ENCODE data around the gene KDM4B.

KDM4B gene

DNA sequence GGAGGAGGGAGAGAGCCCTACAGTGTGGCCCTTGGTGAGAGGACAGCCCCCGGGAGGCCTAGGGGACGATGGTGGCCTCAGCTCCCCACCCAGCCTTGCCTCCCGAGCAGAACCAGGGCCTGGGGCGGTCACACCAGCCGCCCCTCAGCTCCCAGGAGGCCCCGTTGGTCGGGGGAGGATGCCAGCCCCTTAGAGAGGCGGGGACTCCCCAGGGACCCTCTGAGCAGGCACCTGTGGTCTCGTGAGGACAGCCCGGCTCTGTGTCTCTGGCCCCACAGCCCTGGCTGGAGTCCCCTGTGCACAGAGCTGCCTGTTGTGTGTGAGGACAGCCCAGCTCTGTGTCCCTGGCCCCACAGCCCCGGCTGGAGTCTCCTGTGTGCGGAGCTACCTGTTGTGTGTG is 158.8 kb downstream of the KDM4B start:
- no peak for DNase-seq

DNA sequence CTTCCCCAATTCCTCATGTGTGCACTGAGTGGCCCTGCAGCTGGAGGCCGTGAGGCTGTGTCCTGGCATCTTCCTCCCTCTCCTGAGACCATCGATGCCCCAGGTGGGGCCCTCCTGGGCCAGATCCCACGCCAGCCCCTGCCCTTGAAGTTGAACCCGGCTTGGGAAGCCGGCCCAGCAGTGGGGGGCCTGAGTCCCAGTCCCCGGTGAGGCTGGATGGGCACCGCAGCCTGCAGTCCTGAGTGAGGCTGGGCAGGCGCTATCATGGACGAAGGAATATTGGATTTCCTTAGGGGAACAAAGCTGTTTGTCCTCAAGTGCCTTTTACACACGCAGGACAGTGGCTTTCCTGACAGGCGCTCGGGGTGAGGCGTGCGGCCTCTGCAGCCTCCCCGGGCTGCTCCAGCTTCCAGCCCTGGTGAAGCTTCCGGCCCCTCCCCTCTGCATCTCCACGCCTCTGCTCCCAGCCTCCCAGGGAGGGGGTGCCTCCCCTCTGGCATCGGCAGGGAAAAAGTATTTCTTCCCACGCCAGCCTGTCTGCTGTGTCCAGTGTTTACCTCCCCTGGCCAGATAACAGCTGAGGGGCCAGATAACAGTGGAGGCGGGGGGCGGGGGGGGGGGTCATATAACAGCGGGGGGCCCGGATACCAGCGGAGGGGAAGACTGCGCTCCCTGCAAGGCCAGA is 159.5 kb downstream of the KDM4B start:
- no peak for DNase-seq

DNA sequence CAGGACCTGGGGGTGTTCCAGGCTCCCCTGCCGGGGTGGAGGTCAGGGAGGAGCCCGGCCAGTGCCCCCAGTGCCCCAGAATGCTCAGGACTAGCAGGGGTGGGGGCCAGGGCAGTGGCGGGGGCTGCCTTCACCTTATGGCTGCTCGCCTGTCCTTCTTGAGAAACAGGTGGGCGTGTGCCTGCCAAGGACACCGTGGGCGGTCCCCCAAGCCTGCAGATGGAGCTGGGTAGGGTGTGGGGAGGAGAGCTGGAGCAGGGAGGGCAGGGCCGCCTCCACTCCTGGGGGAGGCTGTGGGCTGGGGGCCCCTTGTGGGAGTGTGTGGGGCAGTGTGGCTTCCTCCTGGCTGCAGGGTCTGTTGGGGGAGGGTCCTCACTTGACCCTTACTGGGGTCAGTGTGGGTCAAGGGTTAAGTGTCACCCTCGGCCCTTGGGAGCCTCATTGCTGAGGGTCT is 160.1 kb downstream of the KDM4B start:
- no peak for DNase-seq

DNA sequence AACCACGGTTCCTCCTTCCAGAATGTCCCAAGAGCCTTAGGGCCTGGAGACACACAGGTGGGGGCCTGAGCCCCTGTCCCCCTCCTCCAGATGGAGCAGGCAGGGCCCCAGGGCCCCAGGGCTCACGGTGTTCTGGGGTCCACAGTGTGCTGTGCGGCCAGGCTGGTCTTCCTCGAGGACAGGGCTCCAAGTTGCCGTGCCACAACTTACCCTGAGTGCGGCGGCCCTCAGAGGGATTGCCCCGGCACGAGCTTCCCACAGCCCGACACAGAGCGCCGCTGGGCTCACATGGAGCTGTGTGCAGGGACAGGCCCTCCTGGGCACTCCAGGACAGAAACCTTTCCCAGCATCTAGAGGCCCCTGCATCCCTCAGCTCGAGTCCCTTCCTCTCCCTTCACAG is 160.8 kb downstream of the KDM4B start:
- DNase-seq: no peak

DNA sequence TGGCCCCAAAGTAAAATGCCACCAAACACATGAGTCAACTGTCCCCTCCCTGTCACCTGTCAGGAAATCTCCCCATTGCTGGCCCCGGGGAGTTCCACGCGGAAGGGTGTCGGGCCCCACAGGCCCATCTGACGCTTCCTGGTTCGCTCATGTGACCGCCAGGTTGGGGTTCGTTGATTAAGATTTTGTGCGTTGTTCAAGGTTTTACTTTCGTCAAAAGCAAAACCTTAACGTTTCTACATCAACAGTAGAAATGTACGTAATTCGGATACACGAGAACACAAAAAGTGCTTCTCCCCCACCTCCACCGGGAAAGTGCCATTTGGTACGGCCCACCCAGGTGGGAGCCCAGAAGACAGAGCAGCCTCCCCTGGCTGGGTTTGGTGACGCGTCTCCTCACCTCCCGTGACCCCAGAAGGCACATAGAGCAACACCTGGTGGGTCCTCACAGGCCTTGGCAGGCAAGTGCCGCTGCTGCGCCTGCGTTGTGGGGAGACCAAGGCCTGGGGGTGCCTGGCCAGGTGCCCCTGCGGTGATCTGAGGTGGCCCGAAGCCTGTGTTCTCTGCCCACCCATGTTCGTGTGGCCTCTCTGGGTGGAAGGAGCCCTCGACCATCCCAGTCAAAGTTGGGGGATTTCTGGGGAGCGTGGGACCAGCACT is 161.6 kb downstream of the KDM4B start:
- DNase-seq: no peak

DNA sequence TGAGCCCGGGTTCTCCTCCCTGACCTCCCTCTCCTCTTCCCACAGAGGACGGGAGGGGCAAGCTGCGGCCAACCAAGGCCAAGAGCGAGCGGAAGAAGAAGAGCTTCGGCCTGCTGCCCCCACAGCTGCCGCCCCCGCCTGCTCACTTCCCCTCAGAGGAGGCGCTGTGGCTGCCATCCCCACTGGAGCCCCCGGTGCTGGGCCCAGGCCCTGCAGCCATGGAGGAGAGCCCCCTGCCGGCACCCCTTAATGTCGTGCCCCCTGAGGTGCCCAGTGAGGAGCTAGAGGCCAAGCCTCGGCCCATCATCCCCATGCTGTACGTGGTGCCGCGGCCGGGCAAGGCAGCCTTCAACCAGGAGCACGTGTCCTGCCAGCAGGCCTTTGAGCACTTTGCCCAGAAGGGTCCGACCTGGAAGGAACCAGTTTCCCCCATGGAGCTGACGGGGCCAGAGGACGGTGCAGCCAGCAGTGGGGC is 162.2 kb downstream of the KDM4B start:
- no peak for DNase-seq

DNA sequence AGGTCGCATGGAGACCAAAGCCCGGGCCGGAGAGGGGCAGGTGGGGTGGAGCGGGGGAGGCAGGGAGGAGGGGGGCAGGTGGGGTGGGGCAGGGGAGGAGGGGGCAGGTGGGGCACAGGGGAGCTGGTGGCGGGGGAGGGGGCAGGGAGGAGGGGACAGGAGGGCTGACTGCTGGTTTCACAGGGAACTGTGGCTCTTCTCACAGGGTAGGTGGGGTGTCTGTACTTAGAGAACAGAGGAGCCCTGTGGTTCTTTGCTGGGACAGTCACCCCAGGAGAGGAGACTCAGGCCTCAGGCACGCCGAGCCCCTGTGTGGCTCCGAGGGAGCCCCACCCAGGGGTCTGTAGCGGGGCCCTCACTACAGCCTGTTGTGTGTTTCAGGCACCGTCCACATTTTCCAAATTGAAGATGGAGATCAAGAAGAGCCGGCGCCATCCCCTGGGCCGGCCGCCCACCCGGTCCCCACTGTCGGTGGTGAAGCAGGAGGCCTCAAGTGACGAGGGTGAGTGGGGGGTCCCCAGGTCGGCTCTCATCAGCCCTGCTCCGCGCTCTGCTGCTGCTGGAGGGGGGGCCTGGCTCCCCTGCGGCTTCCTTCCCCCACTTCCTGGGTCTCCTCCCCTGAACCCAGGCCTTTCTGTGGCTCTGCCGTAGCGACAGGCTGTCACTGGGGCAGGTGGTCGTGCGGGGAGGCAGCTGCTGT is 162.7 kb downstream of the KDM4B start:
- DNase-seq: no peak

DNA sequence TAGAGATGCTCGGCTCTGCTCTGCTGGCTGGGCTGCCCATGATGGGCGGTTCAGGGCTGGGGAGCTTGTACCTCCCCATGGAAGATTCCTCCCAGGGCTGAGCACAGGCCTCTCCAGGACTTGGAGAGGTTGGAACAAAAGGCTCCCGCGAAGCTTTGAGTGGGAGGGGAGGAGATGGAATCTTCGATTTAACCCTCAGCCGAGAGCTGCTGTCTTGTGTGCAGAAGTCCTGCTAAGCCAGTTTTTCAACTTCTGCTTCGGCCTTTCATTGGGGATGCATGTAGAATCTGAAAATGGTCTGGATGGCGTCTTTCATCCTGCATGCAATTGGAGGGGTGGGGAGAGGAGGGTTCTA is 163.3 kb downstream of the KDM4B start:
- no peak for DNase-seq

DNA sequence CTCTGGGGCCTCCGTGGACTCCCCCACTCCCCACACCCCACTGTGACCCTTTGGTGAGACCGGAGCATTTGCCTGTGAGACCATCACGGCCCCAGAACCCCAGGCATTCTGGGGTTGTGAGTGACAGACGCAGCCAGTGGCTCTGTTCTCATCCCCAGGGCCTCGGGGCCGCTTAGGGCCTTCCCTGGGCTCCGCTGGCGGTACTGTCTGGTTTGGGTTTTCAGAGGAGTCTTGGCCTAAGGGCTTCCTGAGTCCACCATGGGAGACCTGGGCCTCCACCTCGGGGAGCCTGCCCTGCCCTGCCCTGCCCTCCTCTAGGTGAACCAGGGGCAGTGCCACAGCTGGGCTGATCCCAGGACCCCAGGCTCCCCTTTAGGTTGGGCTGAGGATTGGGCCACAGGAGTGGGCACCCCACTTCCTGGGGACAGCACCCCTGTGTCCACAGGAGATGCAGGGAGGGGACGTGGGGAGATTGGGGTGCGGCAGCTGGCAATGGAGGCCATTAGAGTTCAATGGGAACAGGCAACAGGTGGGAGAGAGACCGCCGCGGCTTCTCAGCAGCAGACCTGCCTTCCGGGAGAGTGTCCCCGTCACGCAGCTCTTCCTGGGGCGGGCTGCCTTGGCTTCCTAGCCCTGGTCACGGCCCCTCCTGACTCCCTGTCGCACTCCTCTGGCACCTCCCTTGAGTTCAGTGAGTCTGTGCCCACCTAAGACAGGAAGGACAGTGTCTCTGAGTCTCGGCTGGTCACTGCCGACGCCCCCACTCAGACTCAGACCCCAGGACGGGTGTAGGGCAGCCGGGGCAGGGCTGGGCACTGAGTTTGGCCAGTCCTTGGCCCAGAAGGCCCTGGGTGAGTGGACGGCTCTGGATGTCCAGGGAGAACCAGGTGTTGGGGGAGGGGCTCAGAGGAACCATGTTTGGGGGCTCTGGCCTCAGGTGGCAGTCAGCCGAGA is 164.1 kb downstream of the KDM4B start:
- no peak for DNase-seq

DNA sequence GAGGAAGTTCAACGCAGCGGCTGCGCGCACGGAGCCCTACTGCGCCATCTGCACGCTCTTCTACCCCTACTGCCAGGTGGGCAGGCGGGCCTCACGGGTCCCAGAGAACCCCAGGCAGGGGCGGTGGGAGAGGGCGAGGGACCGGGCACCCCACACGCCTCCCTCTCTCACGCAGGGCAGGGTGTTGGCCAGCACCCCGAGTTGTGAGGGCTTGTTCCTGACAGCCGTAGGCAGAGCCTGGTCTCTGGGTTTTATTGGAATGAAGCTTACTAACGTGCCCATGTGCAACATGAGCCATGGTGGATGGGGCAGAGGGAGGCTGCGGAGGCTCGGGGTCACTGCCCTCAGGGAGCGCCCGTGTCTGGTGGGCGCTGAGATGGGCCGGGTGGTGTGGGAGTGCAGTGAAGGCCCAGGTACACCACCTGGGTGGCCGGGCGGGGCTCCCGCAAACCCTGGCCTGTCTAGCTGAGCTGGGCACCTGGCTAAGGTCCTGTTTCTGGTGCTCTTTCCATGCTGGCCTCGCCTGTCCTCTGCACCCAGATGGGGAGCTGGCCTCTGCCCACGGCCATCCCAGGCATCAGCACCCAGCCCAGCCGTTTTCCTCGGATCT is 165.2 kb downstream of the KDM4B start:
- DNase-seq: no peak

DNA sequence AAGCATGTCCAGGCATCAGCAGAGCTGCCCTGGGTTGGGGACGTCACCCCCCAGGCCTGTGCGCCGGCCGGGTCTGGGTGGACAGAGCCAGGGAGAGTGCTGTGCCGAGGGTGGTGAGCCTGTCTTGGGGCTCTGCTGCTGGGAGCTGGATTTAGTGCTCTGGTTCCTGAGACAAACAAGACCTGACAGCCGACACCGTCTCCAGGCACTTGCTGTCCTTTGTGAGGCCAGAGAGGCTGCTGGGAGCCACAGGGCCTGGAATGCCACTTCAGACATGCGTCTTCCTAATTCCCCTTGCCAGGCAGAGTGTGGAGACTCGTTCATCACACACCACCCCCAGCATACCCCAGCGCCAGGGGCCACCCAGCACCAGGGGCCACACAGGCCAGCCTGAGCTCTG is 165.8 kb downstream of the KDM4B start:
- DNase-seq: no peak

DNA sequence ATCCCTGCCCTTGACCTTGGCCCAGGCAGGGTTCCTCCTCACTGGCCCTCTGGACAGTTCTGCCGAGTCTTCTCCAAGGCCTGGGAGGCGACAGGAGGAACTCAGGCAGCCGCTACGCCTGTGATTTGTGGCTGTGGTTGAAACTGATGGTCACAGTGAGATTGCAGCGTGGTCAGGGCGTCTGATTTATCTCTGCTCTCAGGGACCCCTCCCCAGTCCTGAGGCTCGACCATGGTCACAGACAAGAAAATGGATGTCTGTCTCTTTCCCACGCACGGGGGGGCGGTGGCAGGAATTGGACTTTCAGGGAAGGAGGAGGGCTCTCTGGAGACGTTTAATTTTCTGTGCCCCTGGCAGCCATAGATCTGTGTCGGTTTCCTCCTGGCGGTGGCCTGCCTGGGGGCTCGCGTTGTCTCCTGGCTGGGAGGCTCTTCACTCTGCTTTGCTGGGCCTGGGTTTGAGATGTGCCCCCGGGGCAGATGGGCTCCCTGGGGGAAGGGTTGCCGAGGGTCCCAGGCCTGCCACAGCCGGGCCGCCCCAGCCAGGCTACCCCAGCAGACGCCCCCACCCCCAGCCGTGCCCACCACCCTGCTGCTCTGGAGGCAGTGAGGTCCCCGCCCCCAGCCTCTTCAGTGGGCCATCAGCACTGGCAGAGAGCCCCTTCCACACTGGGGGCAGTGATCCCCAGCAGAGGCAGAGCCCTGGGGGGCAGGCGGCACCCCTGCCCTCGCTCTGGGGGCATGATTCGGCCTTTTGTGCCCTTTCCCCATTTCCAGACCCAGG is 167.4 kb downstream of the KDM4B start:
- no peak for DNase-seq

DNA sequence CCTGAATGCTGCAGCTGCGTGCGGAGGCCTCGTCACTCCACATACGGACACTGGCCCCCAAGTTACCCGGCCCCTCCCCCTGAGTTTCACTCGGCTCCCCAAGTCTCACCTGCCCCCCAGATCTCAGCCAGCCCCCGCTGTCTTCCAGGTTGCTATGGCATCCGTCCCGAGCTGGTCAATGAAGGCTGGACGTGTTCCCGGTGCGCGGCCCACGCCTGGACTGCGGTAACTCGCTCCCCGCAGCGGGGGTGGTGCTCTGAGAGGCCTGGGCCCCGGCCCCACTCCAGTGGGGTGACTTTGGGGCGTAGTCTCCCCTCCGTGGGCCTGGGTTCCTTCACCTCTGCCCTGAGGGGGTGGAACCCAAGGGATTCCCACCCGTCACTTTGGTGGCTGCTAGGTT is 168.2 kb downstream of the KDM4B start:
- no peak for DNase-seq

DNA sequence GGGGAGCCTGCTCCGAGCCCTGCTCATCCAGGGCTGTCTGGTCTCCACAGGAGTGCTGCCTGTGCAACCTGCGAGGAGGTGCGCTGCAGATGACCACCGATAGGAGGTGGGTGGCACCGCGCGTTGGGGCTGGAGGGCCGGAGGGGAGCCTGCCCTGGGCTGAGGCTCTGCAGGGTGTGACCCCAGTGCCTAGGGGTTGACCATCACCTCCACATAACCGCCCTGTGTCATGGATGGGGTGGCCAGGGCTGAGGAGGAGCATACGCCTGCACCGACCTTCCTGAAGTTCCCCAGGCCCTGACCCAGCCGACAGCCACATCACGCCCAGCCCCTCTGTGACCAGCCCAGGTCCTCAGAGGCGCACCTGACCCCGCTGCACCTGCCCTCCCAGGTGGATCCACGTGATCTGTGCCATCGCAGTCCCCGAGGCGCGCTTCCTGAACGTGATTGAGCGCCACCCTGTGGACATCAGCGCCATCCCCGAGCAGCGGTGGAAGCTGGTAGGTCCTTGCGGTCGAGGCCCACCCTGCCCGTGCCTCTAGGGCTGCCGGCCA is 168.7 kb downstream of the KDM4B start:
- no peak for DNase-seq

DNA sequence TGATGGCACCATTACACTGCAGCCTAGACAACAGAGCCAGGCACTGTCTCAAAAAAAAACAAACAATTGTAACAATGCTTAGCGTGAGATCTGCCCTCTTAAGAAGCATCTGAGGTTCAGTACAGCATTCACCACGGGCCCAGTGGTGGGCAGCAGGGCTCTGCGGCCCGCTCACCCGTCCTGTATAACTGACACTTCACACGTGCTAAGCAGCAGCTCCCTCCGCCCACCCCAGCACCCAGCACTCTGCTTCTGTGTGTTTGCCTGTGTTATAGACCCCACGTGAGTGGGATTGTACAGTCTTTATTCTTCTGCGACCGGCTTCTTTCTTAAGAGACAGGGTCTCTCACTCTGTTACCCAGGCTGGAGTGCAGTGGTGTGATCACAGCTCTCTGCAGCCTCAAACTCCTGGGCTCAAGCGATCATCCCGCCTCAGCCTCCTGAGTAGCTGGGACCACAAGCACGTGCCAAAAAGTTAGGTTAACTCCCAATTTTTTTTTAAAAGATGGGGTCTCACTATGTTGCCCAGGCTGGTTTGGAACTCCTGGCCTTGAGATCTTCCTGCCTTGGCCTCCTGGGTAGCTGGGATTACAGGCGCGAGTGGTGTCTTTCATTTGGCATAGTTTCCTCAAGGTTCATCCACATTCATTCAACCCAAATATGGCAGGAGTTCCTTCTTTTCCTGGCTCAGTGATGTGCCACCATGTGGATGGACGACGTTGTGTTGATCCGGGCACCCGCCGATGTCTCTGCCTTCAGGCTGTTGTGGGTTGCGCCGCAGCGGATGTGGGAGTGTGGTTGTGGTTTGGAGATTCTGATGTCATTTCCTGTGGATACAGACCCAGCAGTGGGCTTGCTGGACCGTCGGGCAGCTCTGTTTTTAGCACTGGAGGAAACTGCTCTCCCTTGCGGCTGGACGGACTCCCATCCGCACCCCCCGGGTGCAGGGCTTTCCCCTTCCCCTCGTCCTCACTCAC is 170.0 kb downstream of the KDM4B start:
- no peak for DNase-seq

DNA sequence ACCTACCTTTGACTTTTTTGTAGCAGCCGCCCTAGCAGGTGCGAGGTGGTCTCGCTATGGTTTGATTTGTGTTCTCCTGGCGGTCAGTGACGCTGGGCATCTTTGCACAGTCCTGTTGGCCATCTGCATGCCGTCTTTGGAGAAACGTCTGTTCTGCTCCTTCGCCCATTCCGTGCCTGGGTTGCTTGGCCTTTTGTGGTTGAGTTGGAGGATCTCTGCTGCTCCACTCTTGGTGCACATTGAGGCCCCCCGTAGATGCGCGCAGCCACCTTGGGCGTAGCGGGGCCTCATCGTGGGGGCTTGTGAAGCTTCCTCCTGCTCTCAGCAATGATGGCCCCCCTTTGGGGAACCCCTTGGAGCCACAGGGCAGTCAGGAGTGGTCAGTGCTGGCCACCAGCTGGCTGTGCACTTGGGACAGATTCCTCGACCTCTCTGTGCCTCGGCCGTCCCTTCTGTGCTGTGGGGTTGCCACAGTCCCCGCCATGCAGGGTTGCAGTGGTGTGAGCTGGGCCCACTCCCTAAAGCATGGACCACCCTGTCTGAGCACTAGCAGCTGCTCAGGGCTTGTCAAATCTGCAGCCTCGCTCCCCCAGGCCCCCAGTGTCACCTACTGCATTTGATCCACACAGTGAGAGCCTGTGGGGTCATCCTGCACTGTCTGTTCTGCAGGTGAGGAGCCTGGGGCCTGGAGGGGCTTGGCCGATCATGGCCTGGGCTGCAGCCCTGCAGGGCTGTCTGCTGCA is 170.8 kb downstream of the KDM4B start:
- no peak for DNase-seq

DNA sequence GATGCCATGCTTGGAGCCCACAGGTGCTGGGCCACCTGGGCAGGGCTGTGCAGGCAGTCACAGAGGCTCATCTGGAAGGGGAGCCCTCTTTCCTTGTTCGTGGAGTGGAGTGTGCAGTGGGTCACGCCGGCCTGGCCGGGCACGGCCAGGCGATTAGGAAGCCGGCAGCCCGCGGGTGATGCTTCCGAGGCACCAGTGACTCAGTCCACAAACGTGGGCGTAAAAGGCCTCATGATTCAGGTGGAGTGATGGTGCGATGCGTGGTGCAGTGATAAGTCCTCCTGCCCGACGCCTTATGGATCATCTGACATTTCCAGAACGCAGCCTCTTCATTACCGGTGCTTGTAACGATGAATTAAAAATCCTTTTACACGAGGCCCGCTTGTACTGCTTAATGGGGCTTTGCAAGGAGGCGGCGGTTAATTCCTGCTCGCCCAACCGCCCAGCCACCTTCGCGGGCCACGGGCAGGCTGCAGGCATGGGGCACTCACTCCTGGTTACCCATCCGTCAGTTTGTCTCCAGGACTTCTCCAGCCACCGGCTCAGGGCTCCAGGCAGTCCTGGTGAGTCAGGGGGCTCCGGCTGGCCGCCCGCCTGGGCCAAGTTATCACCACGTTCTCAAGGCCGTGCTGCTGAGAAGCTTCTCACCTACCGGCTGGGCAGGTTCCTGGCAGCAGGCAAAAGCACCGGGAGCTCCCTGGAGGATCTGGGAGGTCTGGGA is 172.4 kb downstream of the KDM4B start:
- no peak for DNase-seq

DNA sequence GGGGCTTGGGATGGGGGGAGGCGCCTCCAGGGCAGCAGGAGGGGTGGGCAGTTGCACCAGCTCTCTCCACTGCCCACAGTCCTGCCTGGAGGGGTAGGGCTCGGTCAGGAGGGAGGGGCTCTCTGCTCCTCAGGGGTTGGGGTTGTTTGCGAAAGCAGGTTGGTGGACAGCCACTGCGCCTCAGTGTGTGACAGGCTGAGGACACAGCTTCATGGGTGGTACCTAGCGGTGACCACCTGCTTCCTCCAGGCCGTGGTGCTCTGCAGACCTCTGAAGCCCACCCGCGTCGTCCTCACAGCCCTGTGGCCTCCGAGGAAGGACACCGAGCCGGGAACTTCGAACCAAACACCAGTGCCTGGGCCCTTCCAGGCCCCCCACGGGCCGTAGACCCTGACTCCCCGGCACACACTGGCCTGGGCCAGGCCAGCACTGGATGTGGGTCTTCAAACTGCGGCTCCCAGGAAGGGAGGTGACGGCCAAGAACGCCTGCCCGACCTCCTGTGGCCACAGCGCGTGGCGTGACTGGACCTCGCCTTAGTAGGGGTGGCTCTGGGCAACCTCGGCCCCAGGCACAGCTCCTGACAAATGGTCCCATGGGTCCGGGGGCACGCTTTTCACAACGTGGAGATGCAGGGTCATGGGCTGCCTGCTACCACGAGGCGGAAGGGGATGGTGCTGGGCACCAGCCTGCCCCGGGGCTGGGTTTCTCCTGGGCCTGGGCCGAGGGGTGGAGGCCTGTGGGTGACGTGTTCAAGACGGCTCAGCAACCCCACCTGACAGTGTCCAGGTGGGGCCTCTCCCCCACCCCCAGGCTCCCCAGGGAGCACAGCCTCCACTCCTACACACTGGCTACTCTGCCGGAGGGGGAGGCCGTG is 173.2 kb downstream of the KDM4B start:
- DNase-seq: no peak
